Neural progenitor cell (in vitro differentiated cells): ENCODE data around the gene HNF1B. TPM values are rescaled to one million over a fixed set of nuclear protein-coding genes. Genes with fewer than 3 reads are reported as not detected.
A peak's percentile ranks its signal among the peaks of the same experiment; 100 is the strongest.
"Not testable (repeated sequence)": the region's sequence is repeated elsewhere in the genome, so short reads cannot be mapped to it uniquely, and the experiment has no call there.

ENCODE experiments used
- DNase-seq: peaks from one replicate; pipeline ENCODE4 v3.0.0-alpha.2; 2016; ENCODE audit warnings: low spot score
- H2AFZ ChIP-seq: fragments of 200-600 bp; sonication (generic); replicated peaks from 2 replicates; pipeline ENCODE4 v1.6.1; 2016; ENCODE audit warnings: antibody characterized with exemption
- H3F3A ChIP-seq: fragments of 200-600 bp; sonication (generic); 2 replicates; pipeline ENCODE4 v1.6.1; 2016; ENCODE audit warnings: antibody characterized with exemption, low read depth
- H3K27ac ChIP-seq: fragments of 200-600 bp; sonication (generic); 2 replicates; pipeline ENCODE4 v1.5.1; 2016; ENCODE audit warnings: mild to moderate bottlenecking
- H3K27me3 ChIP-seq: fragments of 200-600 bp; sonication (generic); 2 replicates; pipeline ENCODE4 v1.6.1; 2016; ENCODE audit warnings: mild to moderate bottlenecking, moderate library complexity
- H3K36me3 ChIP-seq: fragments of 200-600 bp; sonication (generic); 2 replicates; pipeline ENCODE4 v1.5.1; 2016
- H3K4me1 ChIP-seq: fragments of 200-600 bp; sonication (generic); 2 replicates; pipeline ENCODE4 v1.6.1; 2016; ENCODE audit warnings: mixed run types
- H3K4me2 ChIP-seq: fragments of 200-600 bp; sonication (generic); 2 replicates; pipeline ENCODE4 v1.6.1; 2016
- H3K4me3 ChIP-seq: fragments of 200-600 bp; sonication (generic); 2 replicates; pipeline ENCODE4 v1.5.1; 2016
- H3K79me2 ChIP-seq: fragments of 200-600 bp; sonication (generic); 2 replicates; pipeline ENCODE4 v1.6.1; 2016; ENCODE audit warnings: low read depth
- H3K9ac ChIP-seq: fragments of 200-600 bp; sonication (generic); 2 replicates; pipeline ENCODE4 v1.6.1; 2016
- H3K9me3 ChIP-seq: fragments of 200-600 bp; sonication (generic); 2 replicates; pipeline ENCODE4 v1.5.1; 2016; ENCODE audit warnings: low read depth
- H4K20me1 ChIP-seq: fragments of 200-600 bp; sonication (generic); 2 replicates; pipeline ENCODE4 v1.6.1; 2016; ENCODE audit warnings: low read depth
- H3K27ac Mint-ChIP-seq: 3 replicates; pipeline ENCODE4 v1.8.0; 2021; ENCODE audit warnings: mixed read lengths
- H3K27me3 Mint-ChIP-seq: 2 replicates; pipeline ENCODE4 v1.8.0; 2022; ENCODE audit warnings: low read depth, mild to moderate bottlenecking, inconsistent platforms, moderate library complexity, mixed read lengths; ENCODE audit not compliant: insufficient read depth
- H3K36me3 Mint-ChIP-seq: 3 replicates; pipeline ENCODE4 v1.8.0; 2021; ENCODE audit warnings: mixed read lengths
- H3K4me1 Mint-ChIP-seq: 3 replicates; pipeline ENCODE4 v1.8.0; 2021; ENCODE audit warnings: mixed read lengths
- H3K4me3 Mint-ChIP-seq: 3 replicates; pipeline ENCODE4 v1.8.0; 2021; ENCODE audit warnings: mild to moderate bottlenecking, moderate library complexity, mixed read lengths
- H3K9me3 Mint-ChIP-seq: 3 replicates; pipeline ENCODE4 v1.8.0; 2020; ENCODE audit warnings: mixed read lengths
- CTCF ChIP-seq: fragments of 200-600 bp; sonication (generic); IDR thresholded peaks from 2 replicates; pipeline ENCODE4 v1.5.1; 2017; ENCODE audit warnings: antibody characterized with exemption, mild to moderate bottlenecking
- EZH2 ChIP-seq: fragments of 200-600 bp; sonication (generic); IDR thresholded peaks from 2 replicates; pipeline ENCODE4 v1.6.1; 2017; ENCODE audit warnings: antibody characterized with exemption, mild to moderate bottlenecking, moderate library complexity
- EZH2phosphoT487 ChIP-seq: fragments of 200-600 bp; sonication (generic); IDR thresholded peaks from 2 replicates; pipeline ENCODE4 v1.6.1; 2017; ENCODE audit warnings: antibody characterized with exemption
- total RNA-seq: library from RNA; depleted of rRNA; stranded (reverse); fragments of >200 nt; gene quantifications from 2 replicates; pipeline ENCODE4 v1.2.3, GENCODE V29; 2015; ENCODE audit warnings: low replicate concordance

HNF1B gene
- total RNA-seq, 1 donor from 2014 or later, result not detected

GRCh38 chr17:37689317-37689716 is 55.5 kb downstream of the HNF1B start:
- H3K4me1 ChIP-seq, result no peaks in the 10 kb centered on the region
- no peak overlapping the region for H3K9ac ChIP-seq
- Mint-ChIP-seq H3K27ac (no peak overlapping the region), H3K27me3 (peaks cover 9% of the 10 kb centered on the region), H3K4me3 (no peak overlapping the region), H3K36me3 (no peaks in the 10 kb centered on the region), H3K9me3 (peaks cover under 1% of the 10 kb centered on the region), H3K4me1 (peaks cover 13% of the 10 kb centered on the region)
- no peaks in the 10 kb centered on the region for H3K9me3 ChIP-seq
- no peaks in the 10 kb centered on the region for H4K20me1 ChIP-seq
- no peak for DNase-seq
- no peaks in the 10 kb centered on the region for H3K36me3 ChIP-seq
- H3K4me3 ChIP-seq, result no peak overlapping the region
- no peaks in the 10 kb centered on the region for H3F3A ChIP-seq
- H3K4me2 ChIP-seq, result no peak overlapping the region
- no peaks in the 10 kb centered on the region for H3K27me3 ChIP-seq
- H2AFZ ChIP-seq, result no peak overlapping the region
- no peaks in the 10 kb centered on the region for H3K79me2 ChIP-seq
- no peak for TF ChIP-seq CTCF
- TF ChIP-seq EZH2, result no peak
- TF ChIP-seq EZH2phosphoT487, result no peak
- no peak overlapping the region for H3K27ac ChIP-seq

GRCh38 chr17:37683454-37683984 is 61.3 kb downstream of the HNF1B start:
- Histone ChIP-seq H3K9me3 (no peaks in the 10 kb centered on the region), H3K27ac (no peak overlapping the region)
- H3K27ac Mint-ChIP-seq, result no peak overlapping the region

GRCh38 chr17:37682007-37682406 is 62.9 kb downstream of the HNF1B start:
- Mint-ChIP-seq H3K4me3 (peak overlapping the region; percentile 69), H3K4me1 (peaks cover 13% of the 10 kb centered on the region)

More at GRCh38 chr17:37683454-37683984, 61.3 kb downstream of the HNF1B start:
- Histone ChIP-seq H3K27me3 (no peaks in the 10 kb centered on the region), H3K4me1 (no peaks in the 10 kb centered on the region), H2AFZ (no peak overlapping the region), H3K36me3 (no peaks in the 10 kb centered on the region), H3K9ac (no peak overlapping the region), H4K20me1 (no peaks in the 10 kb centered on the region), H3K4me3 (no peak overlapping the region), H3F3A (no peaks in the 10 kb centered on the region), H3K4me2 (no peak overlapping the region), H3K79me2 (no peaks in the 10 kb centered on the region)
- H3K9me3 Mint-ChIP-seq, result peaks cover under 1% of the 10 kb centered on the region
- DNase-seq, result no peak
- H3K4me1 Mint-ChIP-seq, result peaks cover 9% of the 10 kb centered on the region
- peaks cover 5% of the 10 kb centered on the region for H3K27me3 Mint-ChIP-seq
- H3K36me3 Mint-ChIP-seq, result no peaks in the 10 kb centered on the region
- no peak overlapping the region for H3K4me3 Mint-ChIP-seq
- TF ChIP-seq EZH2phosphoT487 (no peak), CTCF (no peak), EZH2 (no peak)

GRCh38 chr17:37679995-37680394 is 64.9 kb downstream of the HNF1B start:
- not testable (repeated sequence) for DNase-seq, H3K27me3 ChIP-seq, H3K36me3 ChIP-seq, H3K36me3 Mint-ChIP-seq, H3K9me3 Mint-ChIP-seq, H3K4me2 ChIP-seq, H4K20me1 ChIP-seq, H3K79me2 ChIP-seq, H3K27ac Mint-ChIP-seq, H3K4me1 ChIP-seq, H3F3A ChIP-seq, H3K9me3 ChIP-seq, H3K27ac ChIP-seq, H3K4me3 ChIP-seq, H2AFZ ChIP-seq, H3K27me3 Mint-ChIP-seq, H3K4me3 Mint-ChIP-seq, H3K9ac ChIP-seq
- H3K4me1 Mint-ChIP-seq, result peaks cover 29% of the 10 kb centered on the region

More at GRCh38 chr17:37682007-37682406, 62.9 kb downstream of the HNF1B start:
- no peak for TF ChIP-seq EZH2
- no peak for TF ChIP-seq EZH2phosphoT487
- TF ChIP-seq CTCF, result no peak
- Histone ChIP-seq H3K4me1 (no peaks in the 10 kb centered on the region), H3K4me2 (no peak overlapping the region), H3K4me3 (no peak overlapping the region), H3K36me3 (no peaks in the 10 kb centered on the region), H3K27ac (no peak overlapping the region), H3K27me3 (no peaks in the 10 kb centered on the region), H3K79me2 (no peaks in the 10 kb centered on the region), H2AFZ (no peak overlapping the region), H3K9me3 (no peaks in the 10 kb centered on the region), H3K9ac (no peak overlapping the region), H3F3A (no peaks in the 10 kb centered on the region), H4K20me1 (no peaks in the 10 kb centered on the region)
- no peak overlapping the region for H3K27ac Mint-ChIP-seq
- peaks cover 3% of the 10 kb centered on the region for H3K9me3 Mint-ChIP-seq
- no peaks in the 10 kb centered on the region for H3K36me3 Mint-ChIP-seq
- DNase-seq, result no peak
- peaks cover 5% of the 10 kb centered on the region for H3K27me3 Mint-ChIP-seq
